Measurements from ENCODE around the gene TRANK1. TPM values are rescaled to one million over a fixed set of nuclear protein-coding genes. Genes with fewer than 3 reads are reported as not detected.

The TRANK1 gene
- total RNA-seq, 4 donors from 2014 or later: 4.9 to 12.3 (median 9.1) TPM

- no peak for ATAC-seq
- Histone ChIP-seq H3K27ac (no peak overlapping the region), H3K4me1 (no peaks in the 10 kb centered on the region), H3K27me3 (no peaks in the 10 kb centered on the region), H3K36me3 (peaks cover 0 to 8% of the 10 kb centered on the region in 2 donors), H3K9me3 (peaks cover 0 to 3% (median 0%) of the 10 kb centered on the region in 3 donors), H3K4me3 (no peak overlapping the region)
- no peak for TF ChIP-seq EP300 (IDR thresholded peaks at IDR 0.05)
- TF ChIP-seq, protein P1, sequence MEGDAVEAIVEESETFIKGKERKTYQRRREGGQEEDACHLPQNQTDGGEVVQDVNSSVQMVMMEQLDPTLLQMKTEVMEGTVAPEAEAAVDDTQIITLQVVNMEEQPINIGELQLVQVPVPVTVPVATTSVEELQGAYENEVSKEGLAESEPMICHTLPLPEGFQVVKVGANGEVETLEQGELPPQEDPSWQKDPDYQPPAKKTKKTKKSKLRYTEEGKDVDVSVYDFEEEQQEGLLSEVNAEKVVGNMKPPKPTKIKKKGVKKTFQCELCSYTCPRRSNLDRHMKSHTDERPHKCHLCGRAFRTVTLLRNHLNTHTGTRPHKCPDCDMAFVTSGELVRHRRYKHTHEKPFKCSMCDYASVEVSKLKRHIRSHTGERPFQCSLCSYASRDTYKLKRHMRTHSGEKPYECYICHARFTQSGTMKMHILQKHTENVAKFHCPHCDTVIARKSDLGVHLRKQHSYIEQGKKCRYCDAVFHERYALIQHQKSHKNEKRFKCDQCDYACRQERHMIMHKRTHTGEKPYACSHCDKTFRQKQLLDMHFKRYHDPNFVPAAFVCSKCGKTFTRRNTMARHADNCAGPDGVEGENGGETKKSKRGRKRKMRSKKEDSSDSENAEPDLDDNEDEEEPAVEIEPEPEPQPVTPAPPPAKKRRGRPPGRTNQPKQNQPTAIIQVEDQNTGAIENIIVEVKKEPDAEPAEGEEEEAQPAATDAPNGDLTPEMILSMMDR (IDR thresholded peaks at IDR 0.05): no peak
- TF ChIP-seq POLR2A (IDR thresholded peaks at IDR 0.05): no peak
- no peak for TF ChIP-seq POLR2AphosphoS5 (IDR thresholded peaks at IDR 0.05)
- 82 to 97% methylated on average over 4 to 5 of the region's 6 CpGs for WGBS, 2 donors (ENCODE audit: low coverage in 1 of 2)
Observed at GRCh38 chr3:36926292-36926897, 18.5 kb downstream of the TRANK1 start.

DNA sequence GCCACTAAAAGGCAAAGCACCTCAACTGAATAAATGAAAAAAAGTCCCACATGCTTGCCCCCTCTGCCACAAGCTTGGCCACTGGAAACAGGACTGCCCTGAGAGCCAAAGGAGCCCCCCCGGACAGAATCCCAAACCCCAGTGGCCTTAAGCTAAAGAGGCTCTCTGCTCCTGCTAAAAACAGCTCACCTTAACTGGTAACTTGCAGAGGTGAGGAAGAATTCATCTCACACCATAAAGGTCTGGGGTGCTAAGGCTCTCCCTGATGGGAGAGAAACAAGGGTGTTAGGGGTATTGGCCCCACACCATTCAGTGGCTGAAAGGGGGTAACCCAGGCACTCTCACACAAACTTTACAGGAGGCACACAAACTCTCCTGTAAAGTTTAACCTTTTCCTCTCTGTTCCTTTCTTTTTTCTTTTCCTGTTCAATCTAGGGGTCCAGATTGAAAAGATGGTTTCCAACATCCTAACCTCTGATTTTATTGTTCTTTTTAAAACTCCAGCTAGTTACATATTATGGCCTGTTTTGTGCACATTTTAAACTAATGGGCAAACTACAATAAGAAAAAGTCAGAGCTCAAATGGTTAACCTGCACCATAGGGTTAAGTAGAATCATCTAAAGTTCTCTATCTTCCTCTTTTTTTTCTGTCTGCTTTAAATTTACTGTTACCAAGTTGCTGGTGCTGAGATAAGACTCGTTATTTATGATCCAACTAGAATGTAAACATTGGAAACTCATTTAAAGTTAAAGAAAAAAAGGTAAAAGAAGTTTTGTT lies 19.9 kb downstream of the TRANK1 start:
- no peak for ATAC-seq
- H3K36me3 ChIP-seq: peaks cover 0 to 4% of the 10 kb centered on the region in 2 donors

GRCh38 chr3:36923981-36924743 lies 20.7 kb downstream of the TRANK1 start:
- peaks cover 0 to 7% (median 0%) of the 10 kb centered on the region in 3 donors for H3K9me3 ChIP-seq
- H3K36me3 ChIP-seq: no peaks in the 10 kb centered on the region
- no peak overlapping the region for H3K4me3 ChIP-seq
- TF ChIP-seq POLR2AphosphoS5 (IDR thresholded peaks at IDR 0.05): no peak
- TF ChIP-seq POLR2A (IDR thresholded peaks at IDR 0.05): no peak
- TF ChIP-seq EP300 (IDR thresholded peaks at IDR 0.05): no peak
- TF ChIP-seq, protein P1 (IDR thresholded peaks at IDR 0.05): no peak
- H3K4me1 ChIP-seq: no peaks in the 10 kb centered on the region
- no peak overlapping the region for H3K27ac ChIP-seq
- WGBS, 2 donors (ENCODE audit: low coverage in 1 of 2): 46 to 74% methylated on average over 3 to 5 of the region's 11 CpGs
- no peak for ATAC-seq
- H3K27me3 ChIP-seq: no peaks in the 10 kb centered on the region

More for the DNA sequence above, 19.9 kb downstream of the TRANK1 start:
- no peak overlapping the region for H3K4me3 ChIP-seq
- 62 to 70% methylated on average over 1 of the region's 2 CpGs for WGBS, 2 donors (ENCODE audit: low coverage in 1 of 2)
- no peak overlapping the region for H3K27ac ChIP-seq
- TF ChIP-seq, protein P1 (IDR thresholded peaks at IDR 0.05): no peak
- TF ChIP-seq EP300 (IDR thresholded peaks at IDR 0.05) (no peak), POLR2A (IDR thresholded peaks at IDR 0.05) (no peak), POLR2AphosphoS5 (IDR thresholded peaks at IDR 0.05) (no peak)
- no peaks in the 10 kb centered on the region for H3K4me1 ChIP-seq
- H3K27me3 ChIP-seq: no peaks in the 10 kb centered on the region
- peaks cover 0 to 7% (median 0%) of the 10 kb centered on the region in 3 donors for H3K9me3 ChIP-seq

GRCh38 chr3:36923523-36923943 lies 21.3 kb downstream of the TRANK1 start:
- Histone ChIP-seq H3K9me3 (peaks cover 0 to 7% (median 0%) of the 10 kb centered on the region in 3 donors), H3K27ac (no peak overlapping the region), H3K36me3 (no peaks in the 10 kb centered on the region), H3K4me3 (no peak overlapping the region), H3K27me3 (no peaks in the 10 kb centered on the region), H3K4me1 (no peaks in the 10 kb centered on the region)
- TF ChIP-seq POLR2AphosphoS5 (IDR thresholded peaks at IDR 0.05) (no peak), POLR2A (IDR thresholded peaks at IDR 0.05) (no peak), EP300 (IDR thresholded peaks at IDR 0.05) (no peak)
- TF ChIP-seq, protein P1 (IDR thresholded peaks at IDR 0.05): peak in 2 of 4 experiments; percentile 9 to 28
- no peak for ATAC-seq
- 71% methylated on average over 1 of the region's 6 CpGs; no CpG with 5 or more reads in 1 of the 2 donors for WGBS, 2 donors (ENCODE audit: low coverage in 1 of 2)

Measured in gastroesophageal sphincter (tissue), 4 donors.